Choroid plexus epithelial cell (primary cell): Measurements from ENCODE around the gene ZNF23.

Experiments
- DNase-seq: peaks from one replicate; pipeline ENCODE4 v3.0.0-alpha.2; 2010; ENCODE audit warnings: low read depth
- H3K4me3 ChIP-seq: 2 replicates; pipeline ENCODE4 v1.5.1; 2011; ENCODE audit warnings: low read depth, mild to moderate bottlenecking, control low read depth, low read length, moderate library complexity
- TF ChIP-seq, protein P1 (sequence below): conservative IDR thresholded peaks from 2 replicates; pipeline ENCODE4 v1.5.1; 2011; ENCODE audit warnings: low read depth, mild to moderate bottlenecking, control low read depth, inconsistent platforms, low read length, moderate library complexity

The ZNF23 gene

DNA sequence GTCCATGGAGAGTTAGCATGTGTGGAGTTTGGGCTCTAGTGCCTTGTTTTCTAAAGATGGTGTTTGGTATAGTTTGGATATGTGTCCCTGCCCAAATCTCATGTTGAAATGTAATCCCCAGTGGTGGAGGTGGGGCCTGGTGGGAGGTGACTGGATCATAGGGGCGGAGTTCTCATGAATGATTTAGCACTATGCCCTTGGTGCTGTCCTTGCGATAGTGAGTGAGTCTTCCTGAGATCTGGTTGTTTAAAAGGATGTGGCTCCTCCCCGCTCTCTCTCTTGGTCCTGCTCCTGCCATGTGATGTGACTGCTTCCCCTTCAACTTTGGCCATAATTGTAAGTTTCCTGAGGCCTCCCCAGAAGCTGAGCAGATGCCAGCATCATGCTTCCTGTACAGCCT is 36.0 kb upstream of the ZNF23 start:
- DNase-seq: no peak
- H3K4me3 ChIP-seq: no peak overlapping the region
- TF ChIP-seq, protein P1, sequence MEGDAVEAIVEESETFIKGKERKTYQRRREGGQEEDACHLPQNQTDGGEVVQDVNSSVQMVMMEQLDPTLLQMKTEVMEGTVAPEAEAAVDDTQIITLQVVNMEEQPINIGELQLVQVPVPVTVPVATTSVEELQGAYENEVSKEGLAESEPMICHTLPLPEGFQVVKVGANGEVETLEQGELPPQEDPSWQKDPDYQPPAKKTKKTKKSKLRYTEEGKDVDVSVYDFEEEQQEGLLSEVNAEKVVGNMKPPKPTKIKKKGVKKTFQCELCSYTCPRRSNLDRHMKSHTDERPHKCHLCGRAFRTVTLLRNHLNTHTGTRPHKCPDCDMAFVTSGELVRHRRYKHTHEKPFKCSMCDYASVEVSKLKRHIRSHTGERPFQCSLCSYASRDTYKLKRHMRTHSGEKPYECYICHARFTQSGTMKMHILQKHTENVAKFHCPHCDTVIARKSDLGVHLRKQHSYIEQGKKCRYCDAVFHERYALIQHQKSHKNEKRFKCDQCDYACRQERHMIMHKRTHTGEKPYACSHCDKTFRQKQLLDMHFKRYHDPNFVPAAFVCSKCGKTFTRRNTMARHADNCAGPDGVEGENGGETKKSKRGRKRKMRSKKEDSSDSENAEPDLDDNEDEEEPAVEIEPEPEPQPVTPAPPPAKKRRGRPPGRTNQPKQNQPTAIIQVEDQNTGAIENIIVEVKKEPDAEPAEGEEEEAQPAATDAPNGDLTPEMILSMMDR: no peak

DNA sequence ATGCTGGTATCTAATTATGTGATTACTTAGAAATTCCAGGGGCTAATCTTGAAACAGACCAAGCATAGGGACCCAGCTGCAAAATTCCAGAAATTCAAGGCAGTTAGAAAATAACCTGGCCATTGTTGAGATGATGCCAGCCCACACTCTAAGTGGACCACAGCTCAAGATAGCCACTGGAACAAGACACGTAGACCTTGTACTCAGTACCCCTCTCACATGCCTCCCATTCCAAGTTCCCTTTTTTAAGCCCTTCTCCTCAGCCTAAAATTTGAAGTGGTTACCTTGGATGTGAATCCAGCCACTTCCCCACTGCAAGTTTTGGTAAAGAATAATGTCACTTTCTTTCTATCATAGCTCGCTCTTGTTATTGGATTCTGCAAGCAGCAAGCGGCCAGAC is 31.2 kb upstream of the ZNF23 start:
- DNase-seq: no peak
- H3K4me3 ChIP-seq: no peak overlapping the region
- TF ChIP-seq, protein P1: no peak

DNA sequence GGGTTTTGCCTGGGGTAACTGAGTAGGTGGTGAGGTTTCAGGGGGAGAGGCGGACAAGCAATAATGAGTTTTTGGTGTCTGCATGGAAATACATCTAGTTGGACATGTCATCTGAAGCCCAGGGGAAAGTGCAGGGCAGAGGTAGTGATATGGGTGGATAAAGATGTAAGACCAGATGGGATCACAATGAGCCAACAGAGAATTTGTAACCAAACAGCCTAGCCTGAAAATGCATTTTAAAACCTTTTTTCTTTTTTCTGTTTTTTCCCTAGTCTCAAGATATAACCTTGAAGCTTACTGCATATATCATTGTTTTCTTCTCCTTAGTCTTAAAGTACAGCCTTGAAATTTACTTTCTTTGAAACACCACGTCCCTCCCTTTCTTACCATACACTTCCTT is 30.7 kb upstream of the ZNF23 start:
- no peak for DNase-seq
- H3K4me3 ChIP-seq: no peak overlapping the region
- TF ChIP-seq, protein P1: no peak

DNA sequence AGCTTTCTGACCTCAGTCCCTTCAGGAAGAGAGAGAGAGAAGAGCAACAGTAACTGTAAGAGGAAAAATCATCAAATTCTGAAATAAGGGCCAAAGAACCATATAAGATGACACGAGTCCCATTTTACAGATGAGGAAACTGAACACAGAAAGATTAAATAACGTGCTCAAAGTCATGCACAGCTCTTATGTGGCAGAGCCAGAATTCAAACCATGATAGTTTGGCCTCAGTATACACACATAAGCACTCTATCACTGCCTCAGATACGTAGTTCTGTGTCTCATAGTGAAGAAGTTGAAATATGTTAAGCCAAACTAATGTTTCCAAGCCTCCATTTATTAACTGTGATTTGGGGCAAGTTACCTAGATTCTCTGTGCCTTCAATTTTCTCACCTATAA is 29.0 kb upstream of the ZNF23 start:
- H3K4me3 ChIP-seq: no peak overlapping the region
- DNase-seq: no peak
- TF ChIP-seq, protein P1: no peak

DNA sequence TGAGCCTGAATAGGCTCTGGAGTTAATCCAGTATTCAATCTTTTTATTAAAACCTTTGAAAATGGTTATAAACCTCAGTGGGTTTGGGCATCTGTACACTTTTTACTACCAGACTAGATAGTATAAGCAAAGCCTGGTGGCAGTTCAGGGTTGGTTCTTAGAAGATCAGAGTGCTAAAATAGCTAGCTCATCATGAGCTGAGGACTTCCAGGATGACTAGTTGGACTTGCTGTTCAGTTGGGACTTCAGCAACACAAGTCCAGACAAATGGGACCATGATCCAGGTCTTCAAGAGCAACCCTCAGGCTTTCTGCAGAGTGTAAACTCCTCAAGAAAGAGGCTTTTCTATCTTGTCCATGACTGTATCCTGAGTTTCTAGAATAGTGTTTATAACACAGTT is 28.3 kb upstream of the ZNF23 start:
- H3K4me3 ChIP-seq: no peak overlapping the region
- no peak for DNase-seq
- TF ChIP-seq, protein P1: no peak

DNA sequence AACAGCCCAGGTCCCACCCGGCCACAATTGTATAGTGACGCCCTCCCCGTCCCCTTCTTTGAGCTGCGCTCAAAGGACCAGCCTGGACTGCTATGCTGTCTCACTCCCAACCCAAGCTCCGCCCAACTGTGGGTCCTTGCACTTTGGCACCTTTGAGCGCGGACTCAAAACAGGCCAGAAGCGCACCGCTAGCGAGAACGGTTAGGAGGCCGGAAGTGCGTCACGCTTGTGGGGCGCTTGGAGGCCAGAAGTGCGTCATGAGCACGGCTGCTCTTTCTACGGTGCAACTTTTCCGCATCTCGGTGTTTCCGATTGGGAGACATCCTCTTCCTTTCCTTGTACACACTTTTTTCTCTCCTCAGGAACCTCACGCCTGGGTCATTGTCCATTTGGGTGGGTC is 27.1 kb upstream of the ZNF23 start, which contains the start of gene ZNF19:
TSS of gene ZNF19 (minus strand) at position 203 of the 400 bp plus-strand sequence. CDS start 7,210 bp downstream, outside the sequence.
- no peak for DNase-seq
- TF ChIP-seq, protein P1: no peak
- no peak within 1 kb of the TSS for H3K4me3 ChIP-seq

DNA sequence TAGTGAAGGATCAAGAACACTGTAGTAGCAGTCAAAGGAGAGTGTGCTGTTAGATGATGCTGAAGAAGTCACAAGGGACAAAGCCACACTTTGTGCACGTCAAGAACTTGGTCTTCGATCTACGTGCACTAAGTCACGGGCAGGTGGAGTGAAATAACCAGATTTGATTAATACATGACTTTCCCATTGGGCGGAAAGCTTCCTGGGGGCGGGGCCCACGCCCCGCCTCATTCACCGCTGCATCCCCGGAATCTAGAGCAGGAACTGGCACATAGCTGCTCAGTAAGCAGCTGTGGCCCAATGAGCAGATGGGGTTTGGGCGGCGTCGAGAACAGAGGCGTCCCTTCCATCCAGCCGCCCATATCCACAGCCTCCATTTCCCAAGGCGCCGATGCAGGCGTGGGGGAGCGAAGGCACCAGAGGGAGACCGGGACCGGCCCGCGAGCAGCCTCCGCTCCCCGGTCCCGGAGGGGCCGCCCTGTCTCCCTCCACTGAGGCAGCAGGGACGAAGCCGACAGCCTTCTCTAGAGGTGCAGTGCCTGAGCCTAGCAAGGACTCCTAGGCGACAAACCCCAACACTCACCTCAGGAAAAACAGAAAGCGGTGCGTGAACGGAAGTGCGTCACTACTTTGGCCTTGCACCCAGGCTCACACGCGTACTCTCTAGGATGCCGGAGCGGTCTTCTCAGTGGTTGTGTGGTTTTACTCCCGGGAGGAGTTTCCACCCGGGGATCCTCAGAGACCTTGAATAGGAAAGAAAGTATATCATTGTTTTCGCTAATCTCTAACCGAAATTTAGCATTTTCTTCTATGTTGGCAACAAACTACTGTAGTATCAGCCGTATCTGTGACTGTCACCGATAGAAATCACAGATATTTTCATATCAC is 22.2 kb upstream of the ZNF23 start:
- peak overlapping the region; percentile 95 for H3K4me3 ChIP-seq

More for the DNA sequence above, 22.2 kb upstream of the ZNF23 start:
- TF ChIP-seq, protein P1: no peak
- DNase-seq: peak; percentile 97
